HUES64 (cell line): ENCODE measurements around the gene GTSE1.

Source experiments
- H3K27ac ChIP-seq: 2 replicates; pipeline ENCODE4 v1.7.0; 2013; ENCODE audit warnings: low read depth, low read length, inconsistent platforms
- H3K27me3 ChIP-seq: 2 replicates; pipeline ENCODE4 v1.6.1; 2013; ENCODE audit warnings: mild to moderate bottlenecking, low read length; ENCODE audit not compliant: insufficient read depth
- H3K36me3 ChIP-seq: 2 replicates; pipeline ENCODE4 v1.6.1; 2013; ENCODE audit warnings: mild to moderate bottlenecking, low read length; ENCODE audit not compliant: insufficient read depth
- H3K4me1 ChIP-seq: 2 replicates; pipeline ENCODE4 v1.6.1; 2013; ENCODE audit warnings: mild to moderate bottlenecking, low read length, moderate library complexity; ENCODE audit not compliant: insufficient read depth
- H3K4me3 ChIP-seq: 2 replicates; pipeline ENCODE4 v1.5.1; 2013; ENCODE audit warnings: mild to moderate bottlenecking, low read length, moderate library complexity
- H3K9ac ChIP-seq: 2 replicates; pipeline ENCODE4 v1.6.1; 2013; ENCODE audit warnings: mild to moderate bottlenecking, low read depth, low read length
- H3K9me3 ChIP-seq: 2 replicates; pipeline ENCODE4 v1.6.1; 2013; ENCODE audit warnings: low read depth, low read length; ENCODE audit not compliant: insufficient read depth
- WGBS: fragments of 150-250, 120-280 bp; methylation state at CpG from one replicate; pipeline ENCODE4 v1.1.7; 2013; ENCODE audit warnings: missing lambda C conversion rate; 5-methylcytosine and 5-hydroxymethylcytosine counted together

Gene GTSE1

GRCh38 chr22:46288846-46289243 is 7.8 kb upstream of the GTSE1 start:
- Histone ChIP-seq H3K4me1 (no peaks in the 10 kb centered on the region), H3K9ac (no peak overlapping the region), H3K36me3 (peaks cover 31% of the 10 kb centered on the region), H3K4me3 (no peak overlapping the region), H3K27me3 (no peaks in the 10 kb centered on the region), H3K9me3 (no peaks in the 10 kb centered on the region), H3K27ac (no peak overlapping the region)
- WGBS, result 95% methylated on average over 7 of the region's 7 CpGs

- Histone ChIP-seq H3K27me3 (no peaks in the 10 kb centered on the region), H3K9ac (no peak overlapping the region), H3K9me3 (no peaks in the 10 kb centered on the region), H3K36me3 (peaks cover 26% of the 10 kb centered on the region), H3K27ac (no peak overlapping the region), H3K4me3 (no peak overlapping the region), H3K4me1 (no peaks in the 10 kb centered on the region)
- 93% methylated on average over 33 of the region's 33 CpGs for WGBS
Measured at GRCh38 chr22:46289244-46289891, 7.3 kb upstream of the GTSE1 start.

- 93% methylated on average over 17 of the region's 17 CpGs for WGBS
- no peak overlapping the region for H3K27ac ChIP-seq
Measured at GRCh38 chr22:46290121-46290842, 6.4 kb upstream of the GTSE1 start.

GRCh38 chr22:46290843-46291785 is 5.6 kb upstream of the GTSE1 start:
- no peak overlapping the region for H3K4me3 ChIP-seq
- no peak overlapping the region for H3K9ac ChIP-seq
- WGBS, result 94% methylated on average over 23 of the region's 23 CpGs
- peaks cover 19% of the 10 kb centered on the region; the same call in 1 of the 2 replicates for H3K36me3 ChIP-seq
- H3K9me3 ChIP-seq, result no peaks in the 10 kb centered on the region
- no peaks in the 10 kb centered on the region for H3K27me3 ChIP-seq
- no peak overlapping the region for H3K27ac ChIP-seq
- H3K4me1 ChIP-seq, result no peaks in the 10 kb centered on the region

More at GRCh38 chr22:46290121-46290842, 6.4 kb upstream of the GTSE1 start:
- Histone ChIP-seq H3K4me3 (no peak overlapping the region), H3K9ac (no peak overlapping the region), H3K4me1 (no peaks in the 10 kb centered on the region), H3K9me3 (no peaks in the 10 kb centered on the region), H3K36me3 (peaks cover 19% of the 10 kb centered on the region), H3K27me3 (no peaks in the 10 kb centered on the region)

GRCh38 chr22:46292173-46292572 is 4.5 kb upstream of the GTSE1 start:
- Histone ChIP-seq H3K9ac (no peak overlapping the region), H3K36me3 (peaks cover 14% of the 10 kb centered on the region; the same call in 1 of the 2 replicates), H3K9me3 (no peaks in the 10 kb centered on the region), H3K4me3 (no peak overlapping the region), H3K27me3 (no peaks in the 10 kb centered on the region), H3K4me1 (no peaks in the 10 kb centered on the region), H3K27ac (no peak overlapping the region)
- 90% methylated on average over 3 of the region's 3 CpGs for WGBS

- Histone ChIP-seq H3K9ac (no peak overlapping the region), H3K27me3 (no peaks in the 10 kb centered on the region), H3K27ac (no peak overlapping the region), H3K4me1 (no peaks in the 10 kb centered on the region), H3K9me3 (no peaks in the 10 kb centered on the region), H3K36me3 (peaks cover 14% of the 10 kb centered on the region; the same call in 1 of the 2 replicates), H3K4me3 (no peak overlapping the region)
- WGBS, result 94% methylated on average over 14 of the region's 14 CpGs
Measured at GRCh38 chr22:46292732-46293131, 3.9 kb upstream of the GTSE1 start.

- Histone ChIP-seq H3K4me1 (no peaks in the 10 kb centered on the region), H3K4me3 (no peak overlapping the region), H3K27me3 (no peaks in the 10 kb centered on the region), H3K36me3 (peaks cover 16% of the 10 kb centered on the region), H3K9ac (no peak overlapping the region), H3K27ac (no peak overlapping the region), H3K9me3 (no peaks in the 10 kb centered on the region)
- 83% methylated on average over 11 of the region's 11 CpGs for WGBS
Measured at GRCh38 chr22:46293577-46294260, 3.0 kb upstream of the GTSE1 start.

- H3K27ac ChIP-seq, result no peak overlapping the region
- no peak overlapping the region for H3K4me3 ChIP-seq
- H3K9me3 ChIP-seq, result no peaks in the 10 kb centered on the region
- peaks cover 26% of the 10 kb centered on the region for H3K36me3 ChIP-seq
- H3K27me3 ChIP-seq, result no peaks in the 10 kb centered on the region
- no peak overlapping the region for H3K9ac ChIP-seq
- no peaks in the 10 kb centered on the region for H3K4me1 ChIP-seq
- 88% methylated on average over 2 of the region's 2 CpGs for WGBS
Measured at GRCh38 chr22:46294784-46295183, 1.9 kb upstream of the GTSE1 start.

- Histone ChIP-seq H3K27me3 (no peaks in the 10 kb centered on the region), H3K9me3 (no peaks in the 10 kb centered on the region), H3K9ac (0 out of 2 replicates have a peak overlapping the region, but pooled peaks have one; percentile 65), H3K4me1 (no peaks in the 10 kb centered on the region), H3K36me3 (peaks cover 31% of the 10 kb centered on the region), H3K4me3 (peak overlapping the region; percentile 72), H3K27ac (no peak overlapping the region)
- WGBS, result 78% methylated on average over 4 of the region's 4 CpGs
Measured at GRCh38 chr22:46295277-46295971, 1.2 kb upstream of the GTSE1 start.

GRCh38 chr22:46297151-46297812 is 612 bp downstream of the GTSE1 start:
- H3K9me3 ChIP-seq, result no peaks in the 10 kb centered on the region
- 5% methylated on average over 32 of the region's 32 CpGs for WGBS
- H3K27me3 ChIP-seq, result no peaks in the 10 kb centered on the region
- H3K27ac ChIP-seq, result peak overlapping the region; percentile 50; the same call in 1 of the 2 replicates
- peak overlapping the region; percentile 72 for H3K4me3 ChIP-seq
- peak overlapping the region; percentile 78 for H3K9ac ChIP-seq
- no peaks in the 10 kb centered on the region for H3K4me1 ChIP-seq
- H3K36me3 ChIP-seq, result peaks cover 37% of the 10 kb centered on the region
